HepG2 (cell line): ENCODE results near the gene FSCN2. TPM values are rescaled to one million over a fixed set of nuclear protein-coding genes. Genes with fewer than 3 reads are reported as not detected.

ENCODE experiments used
- BCL3 ChIP-seq: sonication (generic); formaldehyde crosslinking; IDR thresholded peaks from 2 replicates; pipeline ENCODE4 v1.5.1; 2020; ENCODE audit warnings: mild to moderate bottlenecking, missing genetic modification reagents, moderate library complexity
- CBX2 ChIP-seq, 2 experiments: fragments of 200-600 bp in 1 of 2; sonication (generic); formaldehyde crosslinking in 1 of 2; IDR thresholded peaks; 2 replicates each; pipeline versions ENCODE4 v1.7.0 to v1.8.1; 2018 to 2022; ENCODE audit warnings: low read depth in 2 of 2, low read length in 1 of 2, mild to moderate bottlenecking in 1 of 2, missing genetic modification reagents in 1 of 2
- CHCHD3 ChIP-seq: sonication (generic); formaldehyde crosslinking; IDR thresholded peaks from 2 replicates; pipeline ENCODE4 v1.8.0; 2022; ENCODE audit warnings: mild to moderate bottlenecking, missing genetic modification reagents, moderate library complexity
- ELF1 ChIP-seq: sonication (generic); formaldehyde crosslinking; IDR thresholded peaks from 2 replicates; pipeline ENCODE4 v1.4.0; 2020; ENCODE audit warnings: missing genetic modification reagents
- ELF4 ChIP-seq: sonication (generic); formaldehyde crosslinking; IDR thresholded peaks from 2 replicates; pipeline ENCODE4 v1.5.0; 2020; ENCODE audit warnings: missing genetic modification reagents, mild to moderate bottlenecking, moderate library complexity, borderline replicate concordance
- HES4 ChIP-seq: sonication (generic); formaldehyde crosslinking; IDR thresholded peaks from 2 replicates; pipeline ENCODE4 v1.9.0; 2021; ENCODE audit warnings: mild to moderate bottlenecking, missing genetic modification reagents, borderline replicate concordance
- IRX3 ChIP-seq: sonication (generic); formaldehyde crosslinking; IDR thresholded peaks from 2 replicates; pipeline ENCODE4 v1.8.1; 2023; ENCODE audit warnings: mild to moderate bottlenecking, low read depth, missing genetic modification reagents, borderline replicate concordance
- MIER3 ChIP-seq: IDR thresholded peaks from 2 replicates; pipeline ENCODE4 v1.6.1; 2016; ENCODE audit warnings: missing compliant biosample characterization, borderline replicate concordance
- MLLT10 ChIP-seq: sonication (generic); formaldehyde crosslinking; IDR thresholded peaks from 2 replicates; pipeline ENCODE4 v1.4.0; 2020; ENCODE audit warnings: missing genetic modification reagents
- PBX3 ChIP-seq: sonication (generic); formaldehyde crosslinking; IDR thresholded peaks from 2 replicates; pipeline ENCODE4 v1.8.1; 2023; ENCODE audit warnings: missing genetic modification reagents, inconsistent platforms, borderline replicate concordance
- POLR2A ChIP-seq, 2 experiments: IDR thresholded peaks; 2 replicates each; pipeline ENCODE4 v1.6.1; 2011; ENCODE audit warnings: low read depth in 2 of 2, low read length in 2 of 2, mild to moderate bottlenecking in 1 of 2, moderate library complexity in 1 of 2; ENCODE audit not compliant: insufficient read depth in 1 of 2
- RARG ChIP-seq: sonication (generic); formaldehyde crosslinking; IDR thresholded peaks from 2 replicates; pipeline ENCODE4 v1.4.0; 2020; ENCODE audit warnings: low read depth, mild to moderate bottlenecking, missing genetic modification reagents
- RBM22 ChIP-seq: fragments of 200-400 bp; formaldehyde crosslinking; optimal IDR thresholded peaks from 2 replicates; pipeline ENCODE3; 2017; ENCODE audit warnings: mild to moderate bottlenecking, low read length, moderate library complexity
- REPIN1 ChIP-seq: sonication (generic); formaldehyde crosslinking; IDR thresholded peaks from 2 replicates; pipeline ENCODE4 v1.8.0; 2022; ENCODE audit warnings: missing genetic modification reagents, low read depth, mild to moderate bottlenecking, borderline replicate concordance
- RORA ChIP-seq: sonication (generic); formaldehyde crosslinking; IDR thresholded peaks from 2 replicates; pipeline ENCODE4 v1.5.0; 2020; ENCODE audit warnings: mild to moderate bottlenecking, missing genetic modification reagents, moderate library complexity
- SOX13 ChIP-seq, 3 experiments: fragments of 450-650 bp in 1 of 3; sonication (generic) in 1 of 3; formaldehyde crosslinking in 1 of 3; IDR thresholded peaks in 2 of 3; conservative IDR thresholded peaks in 1 of 3; 2 replicates each; pipeline versions ENCODE4 v1.5.0 to v1.6.1; 2016 to 2020; ENCODE audit warnings: antibody characterized with exemption in 1 of 3, mild to moderate bottlenecking in 1 of 3, missing compliant biosample characterization in 1 of 3, missing genetic modification reagents in 1 of 3, moderate library complexity in 1 of 3
- SP4 ChIP-seq: sonication (generic); formaldehyde crosslinking; IDR thresholded peaks from 2 replicates; pipeline ENCODE4 v1.8.1; 2023; ENCODE audit warnings: mild to moderate bottlenecking, missing genetic modification reagents
- THYN1 ChIP-seq: sonication (generic); formaldehyde crosslinking; IDR thresholded peaks from 2 replicates; pipeline ENCODE4 v1.8.1; 2023; ENCODE audit warnings: low read depth, mild to moderate bottlenecking, moderate library complexity, missing genetic modification reagents, borderline replicate concordance
- ZFP90 ChIP-seq: sonication (generic); formaldehyde crosslinking; IDR thresholded peaks from 2 replicates; pipeline ENCODE4 v1.8.0; 2022; ENCODE audit warnings: missing genetic modification reagents, mild to moderate bottlenecking, inconsistent platforms, borderline replicate concordance
- ZFP91 ChIP-seq: sonication (generic); formaldehyde crosslinking; IDR thresholded peaks from 2 replicates; pipeline ENCODE4 v1.9.0; 2022; ENCODE audit warnings: missing genetic modification reagents, mild to moderate bottlenecking, borderline replicate concordance
- ZNF20 ChIP-seq: sonication (generic); formaldehyde crosslinking; IDR thresholded peaks from 2 replicates; pipeline ENCODE4 v1.4.0; 2020; ENCODE audit warnings: mild to moderate bottlenecking, moderate library complexity, missing genetic modification reagents
- ZNF333 ChIP-seq: sonication (generic); formaldehyde crosslinking; IDR thresholded peaks from 2 replicates; pipeline ENCODE4 v1.4.0; 2020; ENCODE audit warnings: mild to moderate bottlenecking, missing genetic modification reagents, borderline replicate concordance
- ZNF552 ChIP-seq: sonication (generic); formaldehyde crosslinking; IDR thresholded peaks from 2 replicates; pipeline ENCODE4 v1.9.0; 2022; ENCODE audit warnings: missing genetic modification reagents, mild to moderate bottlenecking, borderline replicate concordance
- ZNF605 ChIP-seq: sonication (generic); formaldehyde crosslinking; IDR thresholded peaks from 2 replicates; pipeline ENCODE4 v1.8.0; 2022; ENCODE audit warnings: mild to moderate bottlenecking, missing genetic modification reagents
- ZNF614 ChIP-seq: IDR thresholded peaks from 2 replicates; pipeline ENCODE4 v1.6.1; 2018; ENCODE audit warnings: missing biosample characterization, missing genetic modification reagents, inconsistent platforms, borderline replicate concordance
- ZNF674 ChIP-seq: sonication (generic); formaldehyde crosslinking; IDR thresholded peaks from 2 replicates; pipeline ENCODE4 v1.5.0; 2020; ENCODE audit warnings: low read depth, mild to moderate bottlenecking, missing genetic modification reagents
- ZNF790 ChIP-seq: sonication (generic); formaldehyde crosslinking; IDR thresholded peaks from 2 replicates; pipeline ENCODE4 v1.8.0; 2022; ENCODE audit warnings: missing genetic modification reagents, mild to moderate bottlenecking, borderline replicate concordance
- ZNF891 ChIP-seq: sonication (generic); formaldehyde crosslinking; IDR thresholded peaks from 2 replicates; pipeline ENCODE4 v1.5.0; 2020; ENCODE audit warnings: mild to moderate bottlenecking, missing genetic modification reagents
- polyA plus RNA-seq, 8 experiments: library from polyadenylated mRNA; depleted of rRNA in 3 of 8; stranded (reverse) in 7 of 8; unstranded in 1 of 8; fragments of >200 nt; fragmentation: Illumina TruSeq in 4 of 8; extraction: Trizol in 4 of 8; gene quantifications; 2 replicates each; pipeline versions ENCODE4 v1.2.1 to v1.2.3, GENCODE V29; 2011 to 2016; ENCODE audit warnings: low read depth in 4 of 8, missing spikeins in 1 of 8, mixed read lengths in 1 of 8; ENCODE audit not compliant: insufficient read depth in 1 of 8
- total RNA-seq, 5 experiments: library from RNA; depleted of rRNA; stranded (reverse); fragments of >200 nt; fragmentation: Illumina TruSeq; extraction: Trizol; gene quantifications; 2 replicates each; pipeline ENCODE4 v1.2.3, GENCODE V29; 2016; ENCODE audit warnings: low read depth in 1 of 5

The FSCN2 gene
- total and polyA plus RNA-seq, 2 of the 13 experiments (the other 11 are each of a cell fraction or from before 2014, with no cell fraction given): 0.09 TPM; not detected in 1

- TF ChIP-seq MLLT10 (CRISPR knock-in tag) (no peak), ELF1 (CRISPR knock-in tag) (no peak), ZNF891 (CRISPR knock-in tag) (no peak), MIER3 (no peak), ELF4 (no peak), ZNF605 (CRISPR knock-in tag) (no peak), RORA (CRISPR knock-in tag) (no peak), ZNF20 (CRISPR knock-in tag) (no peak), SOX13 (IDR thresholded peaks at IDR 0.05) (no peak), SOX13 (CRISPR knock-in tag; conservative IDR thresholded peaks at IDR 0.05 in 1 of 2, IDR thresholded peaks at IDR 0.05 in 1 of 2) (no peak), CHCHD3 (CRISPR knock-in tag) (no peak), SP4 (CRISPR knock-in tag) (no peak), ZFP90 (CRISPR knock-in tag) (0 out of 2 replicates have a peak, but pooled peaks have one; percentile 2), CBX2 (IDR thresholded peaks at IDR 0.05; ENCODE audit: low read depth, low read length) (no peak), CBX2 (CRISPR knock-in tag; IDR thresholded peaks at IDR 0.05; ENCODE audit: low read depth) (no peak), ZNF674 (CRISPR knock-in tag) (no peak), ZNF614 (CRISPR knock-in tag) (no peak), THYN1 (no peak), POLR2A (IDR thresholded peaks at IDR 0.05; ENCODE audit: insufficient read depth in 1 of 2, low read depth in 2 of 2, low read length in 2 of 2) (no peak), RARG (no peak), ZNF552 (no peak), HES4 (peak; percentile 60; the same call in 1 of the 2 replicates), ZFP91 (CRISPR knock-in tag) (peak; percentile 33; the same call in 1 of the 2 replicates), ZNF790 (no peak; the same call in 1 of the 2 replicates), RBM22 (no peak), PBX3 (CRISPR knock-in tag) (no peak), BCL3 (no peak), REPIN1 (CRISPR knock-in tag) (no peak), IRX3 (CRISPR knock-in tag) (no peak), ZNF333 (no peak)
These were observed 44.3 kb upstream of the FSCN2 start (continued) for GRCh38 chr17:81483862-81484194.
